ENCODE data around the gene FRMD1.

Gene FRMD1

DNA sequence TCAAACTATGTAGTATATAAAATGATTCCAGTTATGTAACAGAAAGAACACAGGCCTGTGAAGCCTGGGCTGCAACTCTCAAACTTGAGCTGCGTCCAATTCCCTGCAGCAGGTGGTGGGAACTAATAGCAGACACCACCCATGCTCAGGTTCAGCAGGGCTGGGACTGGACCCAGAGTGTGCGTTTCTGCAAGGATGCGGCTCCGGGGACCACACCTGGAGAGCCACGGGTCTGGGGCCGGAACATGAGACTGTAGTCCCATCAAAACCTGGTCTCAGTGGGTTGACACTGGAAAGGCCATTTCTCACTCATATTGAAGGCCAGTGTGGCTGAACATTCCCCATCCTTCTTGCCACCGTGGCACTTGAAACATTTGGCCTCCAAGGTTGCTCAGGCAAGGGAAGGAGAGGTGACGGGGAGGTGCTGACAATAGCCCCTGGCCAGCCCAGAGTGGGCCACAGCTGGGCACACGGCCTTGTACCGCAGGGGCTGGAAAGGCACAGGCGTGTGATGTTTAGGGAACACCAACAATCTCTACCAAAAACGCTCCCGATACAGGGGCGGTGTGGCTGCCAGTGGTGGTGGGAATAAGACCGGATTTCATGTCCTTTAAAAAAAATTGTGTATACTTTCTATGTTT, 38.0 kb downstream of the FRMD1 start:
- no peak for DNase-seq

DNA sequence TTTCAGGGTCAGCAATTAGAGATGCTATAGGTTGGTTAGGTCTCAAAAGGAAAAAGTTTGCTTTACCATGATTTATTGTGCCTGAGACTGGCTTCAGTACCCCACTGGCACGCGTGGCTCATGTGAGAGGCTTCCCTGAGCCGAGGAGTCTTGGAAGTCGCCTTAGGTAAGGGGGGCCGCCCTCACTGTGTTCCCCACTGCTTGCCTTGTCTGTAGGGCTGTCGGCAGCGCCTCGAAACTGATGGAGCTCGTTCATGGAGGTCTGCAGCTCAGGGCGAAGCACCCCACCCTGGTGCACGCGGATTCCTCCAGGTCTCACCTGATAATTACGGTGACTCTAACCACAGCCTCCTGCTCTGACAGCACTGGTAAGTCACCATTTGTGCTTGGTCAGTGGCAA, 39.2 kb downstream of the FRMD1 start:
- no peak for DNase-seq

DNA sequence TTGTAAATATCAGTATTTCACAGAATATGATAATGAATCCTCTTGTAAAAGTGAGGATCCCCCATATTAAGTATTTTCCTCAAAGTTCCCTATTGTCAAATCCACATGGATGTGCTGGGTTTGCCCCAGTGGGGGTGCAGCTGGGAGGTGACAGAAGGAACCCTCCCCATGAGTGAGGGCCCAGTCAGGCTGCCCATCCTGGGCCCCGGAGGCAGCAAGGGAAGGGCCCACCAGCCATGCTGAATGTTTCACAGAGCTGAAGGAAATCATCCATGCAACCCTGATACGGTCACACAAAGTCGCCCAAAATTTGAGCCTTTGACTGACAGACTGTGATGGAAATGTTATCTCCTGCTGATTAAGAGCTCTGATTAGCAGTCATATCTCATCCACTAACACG, 39.7 kb downstream of the FRMD1 start:
- no peak for DNase-seq

DNA sequence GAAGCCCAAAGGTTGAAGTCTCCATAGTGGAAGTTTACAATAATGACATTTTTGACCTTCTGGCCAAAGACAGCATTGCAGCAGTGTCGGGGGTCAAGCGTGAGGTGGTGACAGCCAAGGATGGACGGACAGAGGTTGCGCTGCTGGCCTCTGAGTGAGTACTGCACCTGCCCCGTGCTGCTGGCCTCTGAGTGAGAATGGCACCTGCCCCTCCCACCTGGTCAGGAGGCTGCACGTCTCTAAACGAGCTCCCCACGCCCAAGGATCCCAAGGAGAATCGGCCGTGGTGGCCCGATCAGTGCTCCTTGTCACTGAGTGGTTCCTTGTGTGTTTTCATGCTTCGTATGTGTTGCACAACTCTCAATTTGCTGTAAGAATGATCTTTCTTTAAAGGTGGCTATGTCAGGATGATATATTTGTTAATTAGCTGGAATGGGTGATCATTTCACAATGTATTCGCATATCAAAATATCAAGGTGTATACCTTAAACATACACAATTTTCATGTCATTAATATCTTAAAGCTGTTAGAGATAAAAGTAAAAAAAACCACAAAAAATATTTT, 40.4 kb downstream of the FRMD1 start:
- DNase-seq: no peak

DNA sequence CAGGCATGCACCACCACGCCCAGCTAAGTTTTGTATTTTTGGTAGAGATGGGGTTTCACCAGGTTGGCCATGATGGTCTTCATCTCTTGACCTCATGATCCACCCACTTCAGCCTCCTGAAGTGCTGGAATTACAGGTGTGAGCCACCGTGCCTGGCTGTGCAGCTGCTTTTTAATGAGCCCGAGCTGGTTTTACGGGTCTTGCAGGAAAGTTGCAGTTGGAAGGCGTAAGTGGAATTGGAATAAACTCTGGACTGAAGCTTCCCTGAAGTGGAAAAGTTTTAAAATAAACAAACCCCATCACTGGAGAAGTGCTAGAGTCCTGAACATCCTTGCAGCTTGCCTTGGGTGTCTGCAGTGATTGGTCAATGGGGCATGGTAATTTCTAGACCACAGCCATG, 41.2 kb downstream of the FRMD1 start:
- no peak for DNase-seq

DNA sequence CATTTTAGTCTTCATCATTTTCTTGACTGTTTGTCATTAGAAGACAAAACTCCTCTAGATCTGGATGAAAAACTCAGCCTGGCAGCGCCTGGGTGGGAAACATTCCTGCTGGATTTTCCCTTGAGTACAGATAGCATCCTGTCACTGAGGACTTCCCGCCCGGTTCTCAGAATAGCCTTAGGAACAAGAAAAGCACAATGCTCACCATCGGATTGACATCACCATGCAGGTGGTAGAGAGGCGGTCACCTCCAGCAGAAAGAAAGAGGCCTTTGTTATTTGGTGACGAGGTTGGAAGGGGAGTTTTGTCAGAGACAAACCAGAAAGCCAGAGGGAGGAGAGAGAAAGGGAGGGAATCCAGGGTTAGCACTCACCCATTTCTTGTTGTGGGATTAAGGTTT, 41.8 kb downstream of the FRMD1 start:
- DNase-seq: no peak

DNA sequence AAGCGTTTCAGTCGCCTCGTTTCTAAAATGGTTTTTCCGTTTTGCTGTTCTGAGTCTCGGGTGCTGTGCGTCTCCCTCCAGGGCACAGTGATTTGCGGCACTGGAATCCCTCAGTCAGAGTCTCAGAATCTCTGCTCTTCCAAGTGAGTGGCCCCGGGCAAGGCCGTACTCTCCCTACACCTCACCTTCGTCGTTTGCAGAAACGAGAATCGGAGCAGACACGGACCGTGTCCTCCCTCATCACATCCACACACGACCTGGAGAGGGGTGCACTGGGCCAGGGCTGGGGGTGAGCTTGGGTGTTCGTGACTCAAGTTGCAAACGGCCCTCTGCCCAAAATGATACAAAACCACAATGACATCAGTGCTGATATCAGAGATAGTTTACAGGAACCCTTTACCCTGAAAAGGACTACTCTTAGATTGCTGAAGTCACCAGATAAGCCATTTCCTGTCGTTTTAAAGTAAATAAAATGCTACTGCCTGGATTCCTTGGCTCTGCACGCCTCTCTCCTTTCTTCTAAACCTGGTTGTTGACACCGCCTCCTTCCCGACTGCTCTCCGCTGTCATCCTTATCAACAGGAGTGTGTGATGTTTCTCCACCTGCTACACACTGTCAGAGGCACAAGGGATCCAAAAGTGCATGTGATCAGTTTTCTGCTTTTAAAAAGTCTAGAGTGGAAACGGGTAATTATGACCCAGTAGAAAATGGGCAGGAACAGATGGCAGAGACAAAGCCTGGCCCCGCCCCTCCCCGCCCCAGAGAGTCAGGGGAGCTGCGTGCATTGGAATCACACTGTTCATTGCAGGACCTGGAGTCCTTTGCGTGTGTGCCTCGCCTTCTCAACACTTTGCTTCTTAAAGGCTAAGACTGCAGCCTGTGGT, 43.1 kb downstream of the FRMD1 start:
- peak; percentile 80 for DNase-seq

DNA sequence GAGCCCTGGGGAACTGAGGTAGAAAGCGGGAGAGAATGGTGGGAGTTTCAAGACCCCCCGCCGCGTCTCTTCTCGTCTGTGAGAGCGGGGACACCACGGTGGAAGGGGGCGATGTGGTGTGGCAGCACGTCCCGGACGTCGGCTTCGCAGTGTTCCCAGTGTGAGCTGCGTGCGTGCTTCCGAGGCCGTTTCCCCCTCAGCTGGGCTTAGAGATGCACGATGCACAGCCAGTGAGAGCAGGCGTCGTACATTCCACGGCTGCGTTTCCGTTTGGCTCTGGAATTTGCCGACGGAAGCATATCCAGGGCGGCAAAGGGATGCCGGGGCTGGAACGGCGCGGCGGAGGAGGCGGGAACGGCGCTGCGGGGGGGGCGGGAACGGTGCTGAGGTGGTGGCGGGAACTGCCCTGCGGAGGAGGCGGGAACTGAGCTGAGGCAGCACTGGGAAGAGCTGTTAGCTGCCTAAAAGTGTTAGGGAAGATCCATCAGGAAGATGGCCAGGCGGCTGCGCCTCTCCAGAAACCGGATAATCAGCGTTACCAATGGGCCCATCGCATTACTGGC, 43.8 kb downstream of the FRMD1 start:
- DNase-seq: peak; percentile 39

DNA sequence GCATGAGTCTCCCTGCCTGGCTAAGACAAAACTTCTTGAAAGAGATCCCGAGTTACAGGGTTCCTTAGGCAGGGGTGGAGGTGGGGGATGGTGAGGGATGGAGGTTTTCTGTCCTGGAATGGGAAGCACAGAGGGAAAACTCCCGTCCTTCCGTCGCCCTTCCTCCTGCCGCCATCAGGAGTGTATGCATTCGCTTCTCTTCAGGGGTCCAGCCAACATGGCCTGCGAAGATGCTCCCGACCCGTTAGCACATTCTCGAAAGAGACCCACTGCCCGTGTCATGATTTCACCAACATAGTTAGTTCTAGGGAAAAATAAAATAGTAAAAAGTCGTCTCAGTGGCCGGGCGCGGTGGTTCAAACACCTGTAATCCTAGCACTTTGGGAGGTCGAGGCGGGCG, 44.5 kb downstream of the FRMD1 start:
- DNase-seq: no peak

DNA sequence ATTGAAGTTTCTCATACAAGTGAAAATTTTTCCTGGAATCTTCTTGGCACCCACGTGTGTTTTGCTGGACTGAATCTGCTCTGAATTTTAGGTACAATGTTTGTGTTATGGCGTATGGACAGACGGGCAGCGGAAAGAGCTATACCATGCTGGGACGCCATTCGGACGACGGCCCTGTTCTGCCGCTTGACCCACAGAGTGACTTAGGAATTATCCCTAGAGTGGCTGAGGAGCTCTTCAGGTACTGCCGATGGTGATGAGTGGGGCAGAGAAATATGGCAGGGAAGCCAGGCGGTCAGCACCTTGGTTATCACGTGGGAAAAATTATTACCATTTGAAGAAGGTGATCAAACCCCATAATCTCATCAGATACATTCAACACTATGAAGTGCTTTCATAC, 45.2 kb downstream of the FRMD1 start:
- no peak for DNase-seq

DNA sequence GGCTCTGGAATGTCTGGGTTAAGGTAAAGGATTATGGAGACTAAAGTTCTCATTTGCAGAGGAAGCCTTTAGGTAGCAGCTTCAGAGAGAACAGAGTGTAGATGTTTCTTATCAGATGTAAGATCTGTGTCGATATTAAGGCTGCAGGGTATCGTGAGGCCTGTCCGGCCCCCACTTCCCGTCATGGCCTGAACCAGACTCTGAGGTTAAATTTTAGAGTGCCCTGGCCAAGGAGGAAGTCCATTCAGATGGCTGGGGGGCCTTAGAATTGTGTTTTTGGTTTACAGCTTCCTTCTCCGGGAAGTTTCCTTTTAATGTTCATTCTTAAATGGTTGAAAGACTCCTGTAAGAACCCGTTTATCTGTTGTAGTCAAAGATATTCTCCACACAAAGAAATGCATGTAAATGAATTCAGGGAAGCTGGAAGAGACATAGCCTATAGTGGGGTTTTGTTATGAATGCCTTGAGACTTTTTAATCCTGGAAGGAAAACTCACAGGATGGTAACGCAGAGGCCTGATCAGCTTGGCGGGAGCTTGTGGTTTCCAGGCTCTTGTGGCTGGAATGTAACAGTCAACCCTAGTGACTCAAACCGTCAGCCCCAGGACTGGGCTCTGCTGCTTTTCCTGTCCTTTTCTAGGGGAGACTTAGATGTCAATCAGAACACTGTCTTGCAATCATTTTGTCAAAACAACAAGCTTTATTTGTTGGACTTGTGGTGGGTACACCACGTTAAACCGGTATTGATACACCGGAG, 46.8 kb downstream of the FRMD1 start:
- DNase-seq: no peak

DNA sequence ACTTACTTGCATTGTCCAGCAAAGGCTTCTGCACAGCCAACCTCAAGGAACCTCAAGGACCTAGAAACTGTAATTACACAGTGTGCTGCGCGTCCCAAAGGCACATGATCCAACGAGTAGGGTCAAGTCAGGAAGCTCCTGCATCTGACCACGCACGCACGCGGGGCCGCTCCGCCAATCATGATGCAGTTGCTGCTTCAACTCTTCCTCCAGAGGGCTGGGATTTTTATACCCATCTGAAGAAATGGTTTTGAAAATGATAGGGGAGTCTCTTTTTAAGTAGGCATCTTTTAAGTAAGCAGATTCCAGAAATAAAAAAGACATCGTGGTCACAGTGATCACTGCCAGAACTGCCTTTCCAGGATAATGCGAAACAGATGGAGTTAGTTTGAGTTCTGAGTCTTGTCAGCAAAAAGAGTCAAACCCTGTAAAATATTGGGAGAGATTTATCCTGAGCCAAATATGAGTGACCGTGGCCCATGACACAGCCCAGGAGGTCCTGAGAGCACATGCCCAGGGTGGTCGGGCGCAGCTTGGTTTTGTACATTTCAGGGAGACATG, 47.5 kb downstream of the FRMD1 start:
- DNase-seq: no peak

DNA sequence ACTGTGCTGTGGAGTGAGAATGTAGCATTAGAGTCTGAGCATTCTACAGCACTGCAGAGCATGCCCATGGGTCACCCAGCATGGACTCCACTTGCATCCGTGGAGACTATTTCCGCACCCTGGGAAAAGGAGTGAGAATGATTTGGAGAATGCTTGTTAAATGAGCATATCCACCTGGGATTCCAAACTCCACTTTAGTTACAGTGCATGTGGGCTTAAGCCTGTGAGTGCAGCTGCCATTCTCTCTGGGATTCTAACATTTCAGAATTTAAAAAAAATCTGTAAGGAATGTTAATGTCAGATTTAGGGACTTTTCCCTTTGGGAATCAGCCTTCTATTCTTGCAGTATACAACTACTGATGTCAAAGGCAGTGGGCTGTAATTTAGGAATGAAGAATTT, 48.1 kb downstream of the FRMD1 start:
- no peak for DNase-seq

DNA sequence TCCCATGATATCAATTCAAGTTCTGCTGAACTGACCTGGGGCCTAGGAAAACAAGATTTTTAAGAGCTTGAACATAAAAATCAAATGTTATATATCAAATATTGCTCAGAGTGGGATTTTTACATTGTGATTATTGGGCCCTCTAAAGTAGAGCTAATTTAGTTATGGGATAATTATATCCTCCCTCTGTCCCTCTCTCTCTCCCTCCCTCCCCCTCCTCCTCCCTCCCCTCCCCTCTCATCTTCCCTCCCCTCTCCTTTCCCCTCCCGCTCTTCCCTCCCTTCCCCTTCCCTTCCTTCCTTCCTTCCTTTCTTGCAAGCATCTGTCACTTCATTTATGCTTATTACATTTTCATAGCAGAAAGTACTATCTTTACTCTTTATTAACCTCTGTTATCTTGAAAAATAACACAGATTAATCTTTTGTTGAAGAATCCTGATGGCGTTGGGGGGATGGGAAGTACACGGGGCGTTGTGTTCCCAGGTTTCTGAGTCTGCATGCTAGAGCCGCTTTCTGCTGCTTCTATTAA, 48.7 kb downstream of the FRMD1 start:
- no peak for DNase-seq

DNA sequence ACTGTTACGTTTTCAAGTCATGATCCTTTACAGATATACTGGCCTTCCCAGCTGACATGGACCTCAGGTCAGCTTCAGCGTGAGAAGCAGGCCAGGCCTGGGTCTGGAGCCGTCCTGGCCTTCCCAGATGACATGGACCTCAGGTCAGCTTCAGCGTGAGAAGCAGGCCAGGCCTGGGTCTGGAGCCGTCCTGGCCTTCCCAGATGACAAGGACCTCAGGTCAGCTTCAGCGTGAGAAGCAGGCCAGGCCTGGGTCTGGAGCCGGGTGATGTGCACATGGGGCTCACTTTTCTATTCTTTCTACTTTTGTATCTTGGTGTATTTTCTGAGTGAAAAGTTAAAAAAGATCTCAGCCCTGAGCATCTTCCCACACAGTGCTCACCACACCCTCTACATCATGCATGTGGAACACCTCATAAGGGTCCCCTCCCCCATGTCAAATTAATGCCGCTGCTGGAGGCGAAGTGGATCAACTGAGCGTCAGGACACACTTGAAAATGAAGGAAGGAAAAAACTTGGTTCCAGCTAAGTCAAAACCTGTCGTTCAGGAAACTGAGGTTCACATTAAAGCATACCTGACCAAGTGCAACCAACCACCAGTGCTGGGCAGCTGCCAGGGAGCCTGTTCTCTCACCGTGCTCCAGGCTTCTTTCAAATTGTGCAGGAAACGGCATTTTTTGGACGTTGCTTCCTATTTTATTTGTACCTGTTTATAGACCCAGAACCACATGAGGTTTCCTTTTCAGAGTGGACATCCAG, 49.4 kb downstream of the FRMD1 start:
- no peak for DNase-seq

DNA sequence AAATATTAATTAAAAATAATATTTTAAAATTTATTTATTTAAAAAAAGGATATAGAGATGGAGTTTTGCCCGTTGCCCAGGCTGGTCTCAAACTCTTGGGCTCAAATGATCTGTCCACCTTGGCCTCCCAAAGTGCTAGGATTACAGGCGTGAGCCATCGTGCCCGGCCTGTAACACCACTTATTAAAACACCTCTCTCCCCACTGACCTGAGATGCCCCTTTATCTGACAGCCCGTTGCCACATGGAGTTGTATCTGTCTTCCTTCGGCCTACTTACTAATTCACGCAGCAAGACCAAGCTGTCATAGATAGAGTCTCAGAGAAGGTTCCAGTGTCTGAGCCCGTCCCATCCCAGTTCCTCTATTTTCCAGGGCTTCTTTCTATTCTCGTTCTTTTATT, 50.8 kb downstream of the FRMD1 start:
- DNase-seq: no peak

DNA sequence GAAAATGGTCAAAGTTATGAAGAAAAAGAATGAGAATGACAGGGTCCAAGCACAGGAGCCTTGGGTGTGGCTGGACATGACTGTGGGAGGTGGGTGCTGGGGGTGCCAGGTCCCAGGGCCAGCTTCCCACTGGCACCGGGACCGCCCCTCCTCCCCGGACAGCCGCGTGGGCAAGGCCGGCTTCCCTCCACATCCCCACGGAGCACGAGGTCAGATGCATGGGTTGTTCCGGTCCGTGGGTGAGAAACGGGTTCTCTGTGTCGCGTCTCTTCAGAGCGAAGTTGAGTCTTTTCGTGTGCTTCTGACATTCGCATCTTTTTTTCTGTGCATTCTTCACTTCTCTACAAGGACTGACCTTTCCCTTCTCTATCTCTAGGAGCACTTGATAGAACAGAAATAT, 51.5 kb downstream of the FRMD1 start:
- DNase-seq: no peak

DNA sequence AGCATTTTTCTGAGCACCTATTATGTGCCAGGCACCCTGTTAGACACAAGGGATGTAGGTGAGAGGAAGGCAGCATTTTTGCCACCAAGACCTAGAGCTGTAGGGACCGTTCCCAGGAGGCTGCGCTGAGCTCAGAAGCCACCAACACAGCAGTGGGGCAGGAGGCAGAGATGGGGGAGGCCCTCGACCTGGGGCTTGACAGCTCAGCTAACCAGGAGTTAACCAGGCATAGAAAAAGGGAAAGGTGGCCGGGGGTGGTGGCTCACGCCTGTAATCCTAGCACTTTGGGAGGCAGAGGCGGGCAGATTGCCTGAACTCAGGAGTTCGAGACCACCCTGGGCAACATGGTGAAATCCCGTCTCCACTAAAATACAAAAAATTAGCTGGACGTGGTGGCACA, 52.1 kb downstream of the FRMD1 start:
- DNase-seq: no peak

DNA sequence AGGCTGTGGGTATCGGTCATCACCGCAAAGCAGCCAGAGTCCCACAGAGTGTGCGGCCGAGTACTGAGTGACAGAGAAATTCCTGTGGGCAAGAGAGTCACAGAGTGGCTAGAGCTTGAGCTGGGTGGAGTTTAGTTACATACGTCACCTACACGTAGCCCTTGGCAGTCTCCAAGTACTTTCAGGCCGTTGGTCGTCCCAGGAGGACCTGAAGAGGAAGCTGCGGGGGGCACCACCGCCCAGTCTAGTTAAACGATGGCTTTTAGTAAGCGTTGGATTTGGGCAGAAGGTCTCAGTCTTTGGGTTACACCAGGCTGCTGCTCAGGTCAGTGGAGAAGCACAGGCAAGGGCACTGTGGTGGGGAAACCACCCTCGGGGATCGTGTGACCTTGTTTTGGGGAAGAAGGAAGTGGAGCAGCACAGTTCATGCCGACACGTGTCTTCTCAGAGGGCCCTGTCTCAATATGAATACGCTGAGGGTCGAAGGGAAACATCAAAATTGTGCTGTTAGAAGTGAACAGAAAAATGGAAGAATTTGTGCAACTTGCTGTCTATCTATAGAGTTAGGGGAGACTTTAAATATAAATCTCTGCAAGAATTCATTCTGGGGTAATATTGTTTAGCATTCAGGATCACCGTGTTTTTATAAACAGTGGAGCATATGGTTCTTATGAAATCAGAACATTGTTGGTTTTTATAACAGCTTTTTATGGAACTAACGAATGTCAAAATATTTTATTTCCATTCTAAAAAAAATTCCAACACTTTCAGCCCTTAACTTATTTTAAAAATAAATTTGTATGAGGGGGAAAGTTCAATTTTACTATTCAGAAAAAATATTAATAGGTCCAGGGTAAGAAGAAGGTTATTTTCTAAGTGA, 52.9 kb downstream of the FRMD1 start:
- DNase-seq: no peak

DNA sequence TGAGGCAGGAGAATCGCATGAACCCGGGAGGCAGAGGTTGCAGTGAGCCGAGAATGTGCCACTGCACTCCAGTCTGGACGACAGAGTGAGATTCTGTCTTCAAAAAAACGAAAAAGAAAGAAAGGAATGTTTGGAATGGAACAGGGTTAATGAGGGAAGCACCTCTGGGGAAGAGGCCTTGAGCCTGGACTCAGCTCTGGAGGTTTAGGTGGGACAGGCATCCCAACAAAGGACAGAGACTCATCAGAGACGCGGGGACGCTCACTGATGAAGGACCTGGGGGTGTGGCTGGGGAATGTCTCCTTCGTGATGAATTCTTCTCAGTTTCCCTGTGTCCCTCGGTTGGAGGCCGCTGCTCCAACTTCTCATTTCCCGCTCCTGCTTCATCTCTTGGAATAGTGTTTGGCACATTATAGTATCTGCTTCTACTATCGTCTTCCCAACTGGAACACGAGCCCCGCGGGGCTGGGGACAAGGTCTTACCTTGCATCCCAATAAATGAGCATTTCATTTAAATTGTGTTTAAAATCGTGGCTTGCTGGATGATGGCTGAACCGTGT, 54.0 kb downstream of the FRMD1 start:
- no peak for DNase-seq
